PC-9 (cell line): ENCODE results near the gene TMX4.

Source experiments
- CTCF ChIP-seq: fragments of 200-600 bp; sonication (generic); conservative IDR thresholded peaks from 2 replicates; pipeline ENCODE4 v1.6.1; 2017; ENCODE audit warnings: mixed run types, antibody characterized with exemption, mild to moderate bottlenecking, moderate library complexity
- EZH2 ChIP-seq: fragments of 200-600 bp; sonication (generic); IDR thresholded peaks from 2 replicates; pipeline ENCODE4 v1.8.0; 2017; ENCODE audit warnings: antibody characterized with exemption, low read depth

DNA sequence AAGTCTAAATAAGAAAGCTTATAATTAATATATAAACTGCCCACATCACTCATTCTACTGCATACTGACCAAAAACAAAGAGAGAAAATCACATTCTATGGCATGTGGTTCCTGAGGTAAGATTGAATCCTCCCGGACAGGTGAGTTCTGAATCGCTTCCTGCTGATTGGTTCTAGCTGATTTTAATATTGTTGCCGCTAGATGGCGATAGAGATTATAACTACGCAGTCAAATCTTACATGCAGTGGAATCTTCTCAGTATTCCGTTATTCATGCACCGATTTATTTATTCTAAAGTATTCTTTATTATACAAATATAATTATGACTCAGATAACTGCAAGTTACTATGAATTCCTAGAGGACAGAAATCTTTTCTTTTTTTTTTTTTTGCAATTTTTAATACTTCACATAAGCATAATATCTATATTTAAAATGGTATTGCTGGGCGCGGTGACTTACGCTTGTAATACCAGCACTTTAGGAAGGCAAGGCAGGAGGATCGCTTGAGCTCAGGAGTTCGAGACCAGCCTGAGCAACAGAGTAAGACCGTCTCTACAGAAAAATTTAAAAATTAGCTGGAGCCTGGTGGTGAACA lies 24.2 kb upstream of the TMX4 start:
- peak; percentile 87 for TF ChIP-seq CTCF
- no peak for TF ChIP-seq EZH2
